Activated CD4-positive, alpha-beta memory T cell treated with anti-CD3 and anti-CD28 coated beads for 36 hours (primary cell): Measurements from ENCODE around the gene NFE2L3. TPM values are rescaled to one million over a fixed set of nuclear protein-coding genes. Genes with fewer than 3 reads are reported as not detected.
"Not testable (repeated sequence)": the region's sequence is repeated elsewhere in the genome, so short reads cannot be mapped to it uniquely, and the experiment has no call there.

Experiments
- CTCF ChIA-PET: fragments of 350-600 bp; sonication (Branson Sonifier 250); formaldehyde crosslinking; loops from one replicate; lab custom pipeline; 2021; ENCODE audit warnings: antibody characterized with exemption, inconsistent platforms; lab: Charles Lee
- POLR2A ChIA-PET: fragments of 350-600 bp; sonication (Branson Sonifier 250); formaldehyde crosslinking; loops from one replicate; lab custom pipeline; 2021; ENCODE audit warnings: antibody characterized with exemption; lab: Charles Lee
- DNase-seq: peaks from one replicate; pipeline ENCODE4 v3.0.0-alpha.2; 2020
- H3K27ac Mint-ChIP-seq: one replicate; pipeline ENCODE4 v1.8.0; 2021; ENCODE audit warnings: mixed read lengths
- H3K27me3 Mint-ChIP-seq: one replicate; pipeline ENCODE4 v1.8.0; 2021; ENCODE audit warnings: mixed read lengths
- H3K36me3 Mint-ChIP-seq: one replicate; pipeline ENCODE4 v1.8.0; 2021; ENCODE audit warnings: mixed read lengths
- H3K4me1 Mint-ChIP-seq: one replicate; pipeline ENCODE4 v1.8.0; 2021; ENCODE audit warnings: low read depth, mixed read lengths
- H3K4me3 Mint-ChIP-seq: one replicate; pipeline ENCODE4 v1.8.0; 2021; ENCODE audit warnings: mild to moderate bottlenecking, mixed read lengths
- H3K9me3 Mint-ChIP-seq: one replicate; pipeline ENCODE4 v1.8.0; 2021; ENCODE audit warnings: mixed read lengths
- intact Hi-C: fragments of 100-400 bp; cut with micrococcal nuclease; formaldehyde crosslinking; loops from one replicate; pipeline ENCODE4 v1.15.1; 2023
- total RNA-seq, 2 experiments: library from RNA; stranded (reverse); gene quantifications; one replicate each; pipeline ENCODE4 v1.2.3, GENCODE V29; 2021

Gene NFE2L3
- total RNA-seq, 2 experiments from 2014 or later, result 27.3 to 30.3 TPM

DNA sequence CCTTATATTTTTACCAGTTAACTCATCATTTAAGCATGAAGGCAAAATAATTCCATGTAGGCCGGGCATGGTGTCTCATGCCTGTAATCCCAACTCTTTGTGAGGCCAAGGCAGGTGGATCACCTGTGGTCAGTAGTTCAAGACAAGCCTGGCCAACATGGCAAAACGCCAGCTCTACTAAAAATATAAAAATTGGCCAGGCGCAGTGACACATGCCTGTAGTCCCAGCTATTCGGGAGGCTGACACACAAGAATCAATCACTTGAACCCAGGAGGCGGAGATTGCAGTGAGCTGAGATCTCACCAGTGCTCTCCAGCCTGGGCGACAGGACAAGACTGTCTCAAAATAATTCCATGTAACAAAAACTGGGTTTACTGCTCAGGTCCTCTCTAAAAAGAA, 30.3 kb downstream of the NFE2L3 start:
- H3K4me3 Mint-ChIP-seq, result no peak overlapping the region
- intact Hi-C loops, result no loop called here
- H3K27ac Mint-ChIP-seq, result peak overlapping the region; percentile 70
- H3K4me1 Mint-ChIP-seq, result peaks cover 42% of the 10 kb centered on the region
- no peaks in the 10 kb centered on the region for H3K27me3 Mint-ChIP-seq
- CTCF ChIA-PET, result interaction anchor here (0.8 to 1.7 kb wide), 3 partner anchors 15 to 93 kb away, joined by 3 to 9 read pairs (median 6); no protein-coding TSS in a partner anchor
- POLR2A ChIA-PET, result interaction anchor here (1.2 to 1.5 kb wide), 2 partner anchors 14 to 25 kb away, joined by 5 read pairs; no protein-coding TSS in a partner anchor
- DNase-seq, result no peak
- H3K9me3 Mint-ChIP-seq, result no peaks in the 10 kb centered on the region
- H3K36me3 Mint-ChIP-seq, result peaks cover 35% of the 10 kb centered on the region

GRCh38 chr7:26182706-26183105, 30.7 kb downstream of the NFE2L3 start:
- H3K36me3 Mint-ChIP-seq, result peaks cover 37% of the 10 kb centered on the region
- peak overlapping the region; percentile 88 for H3K27ac Mint-ChIP-seq
- no peak overlapping the region for H3K4me3 Mint-ChIP-seq
- no peaks in the 10 kb centered on the region for H3K9me3 Mint-ChIP-seq
- H3K4me1 Mint-ChIP-seq, result peaks cover 44% of the 10 kb centered on the region
- intact Hi-C loops, result no loop called here
- CTCF ChIA-PET, result interaction anchor here (1.7 kb wide), 1 partner anchor 92 kb away, joined by 9 read pairs; no protein-coding TSS in a partner anchor
- H3K27me3 Mint-ChIP-seq, result no peaks in the 10 kb centered on the region
- POLR2A ChIA-PET, result interaction anchor here (1.2 to 1.7 kb wide), 4 partner anchors 8 to 25 kb away, joined by 3 to 7 read pairs (median 5); no protein-coding TSS in a partner anchor
- no peak for DNase-seq

- peaks cover 46% of the 10 kb centered on the region for H3K4me1 Mint-ChIP-seq
- H3K4me3 Mint-ChIP-seq, result no peak overlapping the region
- H3K9me3 Mint-ChIP-seq, result no peaks in the 10 kb centered on the region
- ChIA-PET CTCF (interaction anchor here (0.7 to 1.7 kb wide), 3 partner anchors 17 to 289 kb away, joined by 3 to 9 read pairs (median 3); partner anchors contain the start of gene HNRNPA2B1), POLR2A (interaction anchor here (1.4 to 2.1 kb wide), 4 partner anchors 9 to 26 kb away, joined by 3 to 7 read pairs (median 5); no protein-coding TSS in a partner anchor)
- peak overlapping the region; percentile 88 for H3K27ac Mint-ChIP-seq
- DNase-seq, result no peak
- intact Hi-C loops, result no loop called here
- no peaks in the 10 kb centered on the region for H3K27me3 Mint-ChIP-seq
- H3K36me3 Mint-ChIP-seq, result peaks cover 44% of the 10 kb centered on the region
Measured at GRCh38 chr7:26183545-26184280, 31.7 kb downstream of the NFE2L3 start.

- CTCF ChIA-PET, result interaction anchor here (1.0 to 1.3 kb wide), 2 partner anchors 16 to 180 kb away, joined by 3 read pairs; partner anchors contain the start of gene HNRNPA2B1
- peaks cover 54% of the 10 kb centered on the region for H3K4me1 Mint-ChIP-seq
- H3K27me3 Mint-ChIP-seq, H3K4me3 Mint-ChIP-seq, H3K9me3 Mint-ChIP-seq, intact Hi-C loops, DNase-seq: not testable (repeated sequence)
- peaks cover 51% of the 10 kb centered on the region for H3K36me3 Mint-ChIP-seq
- POLR2A ChIA-PET, result interaction anchor here (1.2 to 2.1 kb wide), 5 partner anchors 8 to 17 kb away, joined by 3 to 7 read pairs (median 5); partner anchors contain the start of gene HNRNPA2B1
- H3K27ac Mint-ChIP-seq, result peak overlapping the region; percentile 88
Measured at GRCh38 chr7:26184281-26185101, 32.5 kb downstream of the NFE2L3 start.

DNA sequence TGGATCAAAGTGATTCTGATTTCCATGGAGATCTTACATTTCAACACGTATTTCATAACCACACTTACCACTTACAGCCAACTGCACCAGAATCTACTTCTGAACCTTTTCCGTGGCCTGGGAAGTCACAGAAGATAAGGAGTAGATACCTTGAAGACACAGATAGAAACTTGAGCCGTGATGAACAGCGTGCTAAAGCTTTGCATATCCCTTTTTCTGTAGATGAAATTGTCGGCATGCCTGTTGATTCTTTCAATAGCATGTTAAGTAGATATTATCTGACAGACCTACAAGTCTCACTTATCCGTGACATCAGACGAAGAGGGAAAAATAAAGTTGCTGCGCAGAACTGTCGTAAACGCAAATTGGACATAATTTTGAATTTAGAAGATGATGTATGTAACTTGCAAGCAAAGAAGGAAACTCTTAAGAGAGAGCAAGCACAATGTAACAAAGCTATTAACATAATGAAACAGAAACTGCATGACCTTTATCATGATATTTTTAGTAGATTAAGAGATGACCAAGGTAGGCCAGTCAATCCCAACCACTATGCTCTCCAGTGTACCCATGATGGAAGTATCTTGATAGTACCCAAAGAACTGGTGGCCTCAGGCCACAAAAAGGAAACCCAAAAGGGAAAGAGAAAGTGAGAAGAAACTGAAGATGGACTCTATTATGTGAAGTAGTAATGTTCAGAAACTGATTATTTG, 33.3 kb downstream of the NFE2L3 start:
- intact Hi-C loops, result no loop called here
- Mint-ChIP-seq H3K4me1 (peaks cover 59% of the 10 kb centered on the region), H3K4me3 (peak overlapping the region; percentile 25), H3K36me3 (peaks cover 58% of the 10 kb centered on the region), H3K27me3 (no peaks in the 10 kb centered on the region), H3K27ac (peak overlapping the region; percentile 88), H3K9me3 (no peaks in the 10 kb centered on the region)
- CTCF ChIA-PET, result interaction anchor here (1.0 kb wide), 1 partner anchor 180 kb away, joined by 3 read pairs; no protein-coding TSS in a partner anchor
- no peak for DNase-seq
- POLR2A ChIA-PET, result interaction anchor here (1.0 to 2.1 kb wide), 5 partner anchors 10 to 22 kb away, joined by 3 to 5 read pairs (median 5); partner anchors contain the start of gene HNRNPA2B1

- intact Hi-C loops, result no loop called here
- Mint-ChIP-seq H3K4me3 (peak overlapping the region; percentile 25), H3K36me3 (peaks cover 63% of the 10 kb centered on the region), H3K27me3 (no peaks in the 10 kb centered on the region), H3K9me3 (no peaks in the 10 kb centered on the region), H3K27ac (peak overlapping the region; percentile 88), H3K4me1 (peaks cover 61% of the 10 kb centered on the region)
- CTCF ChIA-PET, result interaction anchor here (1.0 kb wide), 1 partner anchor 179 kb away, joined by 3 read pairs; no protein-coding TSS in a partner anchor
- POLR2A ChIA-PET, result interaction anchor here (1.0 to 2.1 kb wide), 5 partner anchors 9 to 23 kb away, joined by 3 to 5 read pairs (median 5); partner anchors contain the start of gene HNRNPA2B1
- no peak for DNase-seq
Measured at GRCh38 chr7:26185844-26186180, 33.8 kb downstream of the NFE2L3 start.

GRCh38 chr7:26186364-26187311, 34.6 kb downstream of the NFE2L3 start:
- intact Hi-C loops, result no loop called here
- Mint-ChIP-seq H3K27me3 (no peaks in the 10 kb centered on the region), H3K4me3 (no peak overlapping the region), H3K4me1 (peaks cover 63% of the 10 kb centered on the region), H3K9me3 (no peaks in the 10 kb centered on the region), H3K27ac (peak overlapping the region; percentile 81), H3K36me3 (peaks cover 66% of the 10 kb centered on the region)
- DNase-seq, result no peak
- CTCF ChIA-PET, result interaction anchor here (0.9 to 3.5 kb wide), 5 partner anchors 16 to 183 kb away, joined by 3 to 22 read pairs (median 8); no protein-coding TSS in a partner anchor
- POLR2A ChIA-PET, result interaction anchor here (1.0 to 4.0 kb wide), 8 partner anchors 11 to 107 kb away, joined by 3 to 142 read pairs (median 6); partner anchors contain the start of genes CBX3, HNRNPA2B1 and NFE2L3

DNA sequence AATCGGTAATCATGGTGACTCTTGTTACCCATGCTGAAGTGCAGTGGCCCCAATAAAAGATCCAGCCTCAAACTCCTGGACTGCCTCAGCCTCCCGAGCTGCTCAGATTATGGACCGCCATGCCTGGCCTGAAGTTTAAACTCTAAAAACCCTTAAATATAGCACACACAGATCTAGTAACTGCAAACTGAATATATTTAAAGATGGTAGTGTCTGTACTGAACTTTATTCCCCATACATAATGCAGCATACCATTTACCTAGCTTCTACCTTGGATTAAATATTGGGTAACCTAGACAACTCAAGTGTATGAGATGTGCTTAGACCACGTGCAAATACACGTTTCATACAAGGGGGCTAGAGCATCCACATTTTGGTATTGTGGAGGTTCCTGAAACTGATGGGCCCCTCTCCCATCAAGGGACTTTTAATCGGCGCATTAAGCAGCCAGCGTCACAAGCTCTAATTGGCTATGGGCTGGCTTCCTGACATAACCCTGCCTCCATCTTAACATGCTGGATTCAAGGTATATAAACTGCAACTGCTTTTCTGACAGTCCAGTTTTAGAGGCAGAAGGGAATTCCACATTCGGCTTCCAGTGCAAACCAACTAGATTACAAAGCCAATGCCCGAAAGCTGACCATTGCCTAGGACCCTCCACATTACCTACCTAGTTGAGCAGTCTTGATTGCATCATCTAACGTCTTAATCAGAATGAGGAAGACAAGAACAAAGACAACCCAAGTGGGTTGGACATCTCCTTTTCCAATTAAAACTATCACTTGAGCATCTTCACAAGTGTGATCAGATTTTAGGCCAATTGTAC, 35.6 kb downstream of the NFE2L3 start:
- POLR2A ChIA-PET, result interaction anchor here (0.6 to 4.0 kb wide), 9 partner anchors 11 to 331 kb away, joined by 3 to 142 read pairs (median 3); partner anchors contain the start of genes CBX3, HNRNPA2B1, NFE2L3 and SNX10

GRCh38 chr7:26188206-26188956, 36.4 kb downstream of the NFE2L3 start:
- Mint-ChIP-seq H3K36me3 (peaks cover 82% of the 10 kb centered on the region), H3K4me3 (peak overlapping the region; percentile 35), H3K27me3 (no peaks in the 10 kb centered on the region), H3K27ac (peak overlapping the region; percentile 81), H3K9me3 (no peaks in the 10 kb centered on the region), H3K4me1 (peaks cover 78% of the 10 kb centered on the region)
- no peak for DNase-seq
- CTCF ChIA-PET, result interaction anchor here (0.8 to 3.5 kb wide), 14 partner anchors 9 to 307 kb away, joined by 3 to 22 read pairs (median 4); partner anchors contain the start of gene NFE2L3
- POLR2A ChIA-PET, result interaction anchor here (0.6 to 4.0 kb wide), 14 partner anchors 9 to 332 kb away, joined by 3 to 142 read pairs (median 3); partner anchors contain the start of genes CBX3, HNRNPA2B1, NFE2L3 and SNX10
- intact Hi-C loops, result loop anchor here (1.0 kb wide), 2 partner anchors 8 to 32 kb away; no protein-coding TSS in a partner anchor

More for the DNA sequence above, 35.6 kb downstream of the NFE2L3 start:
- H3K4me1 Mint-ChIP-seq, result peaks cover 70% of the 10 kb centered on the region
- DNase-seq, result no peak
- H3K27me3 Mint-ChIP-seq, result no peaks in the 10 kb centered on the region
- no peaks in the 10 kb centered on the region for H3K9me3 Mint-ChIP-seq
- peaks cover 74% of the 10 kb centered on the region for H3K36me3 Mint-ChIP-seq
- CTCF ChIA-PET, result interaction anchor here (0.5 to 3.5 kb wide), 12 partner anchors 10 to 306 kb away, joined by 3 to 22 read pairs (median 4); partner anchors contain the start of gene NFE2L3
- peak overlapping the region; percentile 10 for H3K4me3 Mint-ChIP-seq
- intact Hi-C loops, result loop anchor here (1.0 kb wide), 2 partner anchors 9 to 31 kb away; no protein-coding TSS in a partner anchor
- H3K27ac Mint-ChIP-seq, result peak overlapping the region; percentile 81
